Thyroid gland (tissue), 4 donors: ENCODE results near the gene POC1A. TPM values are rescaled to one million over a fixed set of nuclear protein-coding genes. Genes with fewer than 3 reads are reported as not detected.

Experiments used
- DNase-seq, 2 donors: peaks; one replicate each; pipeline ENCODE4 v3.0.0-alpha.2; 2019
- H3K27ac ChIP-seq, 3 donors: fragments of 200-600 bp; sonication (generic); 1 replicate in 2 of 3; 2 replicates in 1 of 3; pipeline ENCODE4 v1.5.1; 2016 to 2019; ENCODE audit warnings: mild to moderate bottlenecking in 1 of 3, moderate library complexity in 1 of 3
- H3K27me3 ChIP-seq: fragments of 200-600 bp; sonication (generic); one replicate; pipeline ENCODE4 v1.5.1; 2019
- H3K36me3 ChIP-seq, 2 donors: fragments of 200-600 bp; sonication (generic); one replicate each; pipeline ENCODE4 v1.5.1; 2016 to 2019
- H3K4me1 ChIP-seq, 2 donors: fragments of 200-600 bp; sonication (generic); one replicate each; pipeline ENCODE4 v1.5.1; 2017 to 2019
- H3K4me3 ChIP-seq, 3 donors: fragments of 200-600 bp; sonication (generic); replicated peaks in 1 of 3; 1 replicate in 2 of 3; 2 replicates in 1 of 3; pipeline ENCODE4 v1.5.1; 2016; ENCODE audit warnings: mild to moderate bottlenecking in 1 of 3
- H3K9me3 ChIP-seq: fragments of 200-600 bp; sonication (generic); one replicate; pipeline ENCODE4 v1.5.1; 2017
- POLR2A ChIP-seq, 2 donors: fragments of 450-650 bp; IDR thresholded peaks; one replicate each; pipeline ENCODE4 v1.6.1; 2017; ENCODE audit warnings: antibody characterized with exemption in 2 of 2, mild to moderate bottlenecking in 2 of 2, moderate library complexity in 1 of 2
- WGBS, 2 donors: methylation state at CpG; one replicate each; pipeline ENCODE4 v1.1.5; 2017; 5-methylcytosine and 5-hydroxymethylcytosine counted together
- intact Hi-C: fragments of 100-400 bp; cut with DNase I; formaldehyde crosslinking; loops from one replicate; pipeline ENCODE4 v1.15.1; 2023
- total RNA-seq, 4 donors: library from RNA; depleted of rRNA; stranded (reverse); fragments of >200 nt; gene quantifications; one replicate each; pipeline ENCODE4 v1.2.3, GENCODE V29; 2016
- TF ChIP-seq, protein P1 (sequence below), 6 experiments: fragments of 200-600 bp in 3 of 6; fragments of 450-650 bp in 3 of 6; sonication (generic) in 3 of 6; IDR thresholded peaks; one replicate each; pipeline ENCODE4 v1.5.1; 2016 to 2019; ENCODE audit warnings: antibody characterized with exemption in 6 of 6, mild to moderate bottlenecking in 2 of 6, inconsistent platforms in 1 of 6, moderate library complexity in 1 of 6

The POC1A gene
- total RNA-seq, 4 donors from 2014 or later = 0.40 to 2.8 (median 1.5) TPM

DNA sequence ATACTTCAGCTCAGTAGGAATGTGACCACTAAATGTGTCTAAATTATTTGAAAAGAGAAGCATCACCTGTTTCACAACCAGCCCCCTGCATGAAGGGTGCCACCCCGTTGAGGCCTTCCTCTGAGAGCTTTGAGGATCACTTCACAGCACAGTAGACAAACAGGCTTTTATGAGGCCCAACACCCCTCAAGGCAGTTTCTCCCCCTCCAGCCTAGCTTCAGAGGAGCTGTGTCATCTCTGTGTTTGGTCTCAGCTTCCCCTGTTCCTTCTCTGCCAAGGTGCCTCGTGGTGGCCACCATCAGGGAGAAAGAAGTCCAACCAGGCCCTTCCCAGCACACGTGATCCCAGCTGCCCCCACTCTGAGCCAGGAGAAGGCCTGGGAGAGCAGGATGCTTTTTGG is 76.3 kb downstream of the POC1A start:
- no peaks in the 10 kb centered on the region for H3K27me3 ChIP-seq
- intact Hi-C loops = no loop called here
- H3K9me3 ChIP-seq = no peaks in the 10 kb centered on the region
- TF ChIP-seq, protein P1, sequence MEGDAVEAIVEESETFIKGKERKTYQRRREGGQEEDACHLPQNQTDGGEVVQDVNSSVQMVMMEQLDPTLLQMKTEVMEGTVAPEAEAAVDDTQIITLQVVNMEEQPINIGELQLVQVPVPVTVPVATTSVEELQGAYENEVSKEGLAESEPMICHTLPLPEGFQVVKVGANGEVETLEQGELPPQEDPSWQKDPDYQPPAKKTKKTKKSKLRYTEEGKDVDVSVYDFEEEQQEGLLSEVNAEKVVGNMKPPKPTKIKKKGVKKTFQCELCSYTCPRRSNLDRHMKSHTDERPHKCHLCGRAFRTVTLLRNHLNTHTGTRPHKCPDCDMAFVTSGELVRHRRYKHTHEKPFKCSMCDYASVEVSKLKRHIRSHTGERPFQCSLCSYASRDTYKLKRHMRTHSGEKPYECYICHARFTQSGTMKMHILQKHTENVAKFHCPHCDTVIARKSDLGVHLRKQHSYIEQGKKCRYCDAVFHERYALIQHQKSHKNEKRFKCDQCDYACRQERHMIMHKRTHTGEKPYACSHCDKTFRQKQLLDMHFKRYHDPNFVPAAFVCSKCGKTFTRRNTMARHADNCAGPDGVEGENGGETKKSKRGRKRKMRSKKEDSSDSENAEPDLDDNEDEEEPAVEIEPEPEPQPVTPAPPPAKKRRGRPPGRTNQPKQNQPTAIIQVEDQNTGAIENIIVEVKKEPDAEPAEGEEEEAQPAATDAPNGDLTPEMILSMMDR (IDR thresholded peaks at IDR 0.05) = no peak
- no peak for TF ChIP-seq POLR2A (IDR thresholded peaks at IDR 0.05)
- H3K4me3 ChIP-seq = no peak overlapping the region
- peak overlapping the region in 1 of 3 donors; percentile 24 for H3K27ac ChIP-seq
- H3K4me1 ChIP-seq = no peaks in the 10 kb centered on the region
- 34 to 46% methylated on average over 3 of the region's 3 CpGs for WGBS, 2 donors
- H3K36me3 ChIP-seq = no peaks in the 10 kb centered on the region
- DNase-seq = peak in 1 of 2 donors; percentile 20

DNA sequence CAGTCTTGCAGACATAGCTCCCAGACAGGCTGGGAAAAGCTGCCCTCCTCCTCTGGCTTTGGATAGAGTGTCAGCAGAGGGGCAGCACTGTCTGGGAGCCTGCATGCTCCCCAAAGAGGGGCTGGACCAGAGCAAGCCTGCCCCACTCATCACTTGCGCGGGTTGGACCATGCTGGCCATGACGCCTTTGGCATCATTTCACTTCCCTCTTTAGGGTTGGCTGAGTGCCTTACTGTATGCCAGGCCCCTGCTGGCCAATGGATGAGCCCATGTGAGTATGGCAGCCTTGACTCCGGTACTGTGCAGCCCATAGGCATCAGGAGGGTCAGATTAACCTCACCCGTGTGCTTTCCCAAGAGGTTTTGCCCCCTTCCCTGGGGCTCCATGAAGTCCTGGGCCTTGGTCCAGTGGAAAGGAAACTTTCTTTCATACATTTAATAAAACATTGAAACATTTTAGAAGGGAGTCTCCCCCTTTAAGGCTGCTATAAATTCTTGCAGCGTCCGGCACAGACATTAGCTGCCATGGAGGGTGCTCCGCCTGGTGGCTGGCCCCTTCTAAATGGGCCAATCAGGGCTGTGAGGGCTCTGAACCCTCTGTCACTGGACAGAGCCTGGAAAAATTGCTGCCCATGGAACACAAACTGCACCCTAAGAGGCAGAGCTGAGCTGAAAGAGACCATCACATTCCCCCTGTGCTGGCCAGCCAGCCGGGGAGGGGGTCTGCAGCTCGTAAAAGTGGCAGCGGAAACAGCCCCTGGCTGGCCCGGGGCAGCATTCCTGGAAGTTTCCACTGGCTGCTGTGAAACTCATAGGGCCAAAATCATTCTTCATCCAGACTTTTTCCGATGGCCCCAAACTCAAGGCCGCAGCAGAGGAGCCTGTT is 77.1 kb downstream of the POC1A start:
- DNase-seq = no peak
- WGBS, 2 donors = 60 to 73% methylated on average over 12 to 13 of the region's 14 CpGs

DNA sequence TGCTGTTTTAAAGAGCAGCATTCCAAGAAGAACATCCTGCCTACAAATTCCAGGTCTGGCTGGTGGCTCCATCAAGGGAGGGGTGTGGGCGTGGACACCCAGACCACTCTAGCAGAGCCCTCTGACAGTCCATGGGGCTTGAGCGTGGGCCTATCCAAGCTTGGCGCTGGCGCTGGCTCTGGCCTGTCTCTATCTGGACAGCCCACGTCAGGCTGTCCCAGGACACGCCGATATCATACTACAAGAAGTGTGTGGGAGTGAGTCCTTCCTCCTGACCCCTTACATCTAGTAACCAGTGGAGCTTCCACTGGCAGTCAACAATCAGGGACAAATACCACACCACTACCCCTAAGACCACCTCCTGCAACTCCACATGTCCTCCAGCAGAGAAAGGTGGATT is 80.7 kb downstream of the POC1A start:
- no peak overlapping the region for H3K27ac ChIP-seq
- H3K27me3 ChIP-seq = no peaks in the 10 kb centered on the region
- no peak for DNase-seq
- no peaks in the 10 kb centered on the region for H3K9me3 ChIP-seq
- no peak overlapping the region for H3K4me3 ChIP-seq
- no peaks in the 10 kb centered on the region for H3K36me3 ChIP-seq
- 84 to 88% methylated on average over 3 to 7 of the region's 7 CpGs for WGBS, 2 donors
- intact Hi-C loops = no loop called here
- H3K4me1 ChIP-seq = peaks cover 19 to 22% of the 10 kb centered on the region in 2 donors
- TF ChIP-seq POLR2A (IDR thresholded peaks at IDR 0.05) = no peak
- TF ChIP-seq, protein P1 (IDR thresholded peaks at IDR 0.05) = no peak

More for the DNA sequence above, 77.1 kb downstream of the POC1A start:
- Histone ChIP-seq H3K36me3 (no peaks in the 10 kb centered on the region), H3K4me3 (no peak overlapping the region), H3K4me1 (no peaks in the 10 kb centered on the region), H3K9me3 (no peaks in the 10 kb centered on the region), H3K27ac (peak overlapping the region in 1 of 3 donors; percentile 24), H3K27me3 (no peaks in the 10 kb centered on the region)
- TF ChIP-seq POLR2A (IDR thresholded peaks at IDR 0.05) = no peak
- TF ChIP-seq, protein P1 (IDR thresholded peaks at IDR 0.05) = no peak
- intact Hi-C loops = no loop called here

DNA sequence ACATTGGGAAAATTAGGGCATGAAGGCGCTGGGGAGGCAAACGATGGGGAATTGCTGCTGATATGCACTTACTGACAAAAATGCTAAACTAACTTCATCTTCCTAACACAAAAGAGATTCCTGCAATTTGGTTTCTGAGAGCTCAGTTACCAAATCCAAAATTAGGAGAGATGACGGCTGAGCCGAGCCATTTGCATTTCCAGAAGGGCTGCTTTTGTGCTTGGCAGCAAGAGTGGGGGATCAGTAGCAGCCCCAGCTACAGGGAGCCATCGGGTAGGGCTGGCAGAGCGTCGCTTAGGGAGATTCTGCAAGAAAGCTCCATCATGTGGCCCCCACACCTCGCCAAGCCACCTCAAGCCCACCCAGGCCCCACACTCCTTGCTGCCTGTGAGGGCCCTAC is 81.8 kb downstream of the POC1A start:
- 87 to 97% methylated on average over 7 to 8 of the region's 8 CpGs for WGBS, 2 donors
- DNase-seq = no peak
- H3K4me3 ChIP-seq = no peak overlapping the region
- H3K4me1 ChIP-seq = peaks cover 19 to 22% of the 10 kb centered on the region in 2 donors
- intact Hi-C loops = no loop called here
- no peaks in the 10 kb centered on the region for H3K9me3 ChIP-seq
- no peak overlapping the region for H3K27ac ChIP-seq
- H3K27me3 ChIP-seq = no peaks in the 10 kb centered on the region
- H3K36me3 ChIP-seq = no peaks in the 10 kb centered on the region
- no peak for TF ChIP-seq POLR2A (IDR thresholded peaks at IDR 0.05)
- TF ChIP-seq, protein P1 (IDR thresholded peaks at IDR 0.05) = no peak

DNA sequence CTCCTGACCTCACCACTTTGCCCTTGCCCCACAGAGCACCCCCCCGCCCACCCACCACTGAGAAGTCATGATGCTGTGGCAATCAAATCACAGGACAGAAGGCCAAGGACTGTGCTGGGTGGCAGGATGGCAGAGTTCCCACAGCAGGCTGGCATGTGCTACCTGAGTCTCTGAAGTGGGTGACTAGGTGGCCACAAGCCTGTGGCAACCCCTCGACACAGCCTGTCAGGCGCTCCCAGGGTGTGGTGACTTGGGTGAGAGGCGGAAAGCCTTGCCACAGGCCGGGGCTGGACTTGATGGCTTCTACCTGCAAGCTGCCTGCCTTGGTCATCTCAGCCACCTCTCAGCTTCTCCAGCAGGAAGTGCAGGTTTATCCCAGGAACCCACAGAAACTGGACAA is 82.2 kb downstream of the POC1A start:
- WGBS, 2 donors = 90 to 94% methylated on average over 4 to 5 of the region's 5 CpGs

More for the DNA sequence above, 82.2 kb downstream of the POC1A start:
- peaks cover 19 to 22% of the 10 kb centered on the region in 2 donors for H3K4me1 ChIP-seq
- H3K9me3 ChIP-seq = no peaks in the 10 kb centered on the region
- DNase-seq = no peak
- no peak overlapping the region for H3K4me3 ChIP-seq
- no peak overlapping the region for H3K27ac ChIP-seq
- no peaks in the 10 kb centered on the region for H3K36me3 ChIP-seq
- intact Hi-C loops = no loop called here
- TF ChIP-seq, protein P1 (IDR thresholded peaks at IDR 0.05) = no peak
- no peak for TF ChIP-seq POLR2A (IDR thresholded peaks at IDR 0.05)
- H3K27me3 ChIP-seq = no peaks in the 10 kb centered on the region
